ENCODE results near the gene ZFYVE26. TPM values are rescaled to one million over a fixed set of nuclear protein-coding genes. Genes with fewer than 3 reads are reported as not detected.
A peak's percentile ranks its signal among the peaks of the same experiment; 100 is the strongest.

Gene ZFYVE26
- total and polyA plus RNA-seq, 2 of the 8 experiments (the other 6 are each of a cell fraction or from before 2014, with no cell fraction given): 13.0 to 23.3 TPM

GRCh38 chr14:67733616-67734015 lies 82.8 kb downstream of the ZFYVE26 start:
- Histone ChIP-seq H3K14ac (ENCODE audit: insufficient read length) (no peak overlapping the region), H2BK12ac (ENCODE audit: low read depth, low read length) (no peak overlapping the region), H2BK5ac (ENCODE audit: low read depth, low read length) (no peak overlapping the region), H3K27ac (ENCODE audit: low read depth, low read length) (no peak overlapping the region), H4K91ac (replicated peaks; ENCODE audit: insufficient read length, low read length) (no peak overlapping the region), H2BK120ac (replicated peaks; ENCODE audit: low read depth, low read length) (no peak overlapping the region), H3K79me1 (ENCODE audit: low read depth, low read length) (no peaks in the 10 kb centered on the region), H3K4me3 (ENCODE audit: extremely low read depth in 1 of 4, insufficient read depth in 2 of 4, low read depth in 3 of 4, low read length in 4 of 4) (no peak overlapping the region), H3K23ac (ENCODE audit: insufficient read length) (no peak overlapping the region), H3K9me3 (ENCODE audit: insufficient read depth in 2 of 2, low read depth in 1 of 2, low read length in 1 of 2) (no peaks in the 10 kb centered on the region), H3K27me3 (replicated peaks in 1 of 4; ENCODE audit: control insufficient read depth in 3 of 4, extremely low read depth in 1 of 4, insufficient read depth in 3 of 4, low read length in 3 of 4) (no peaks in the 10 kb centered on the region), H3K36me3 (ENCODE audit: control insufficient read depth in 2 of 4, insufficient read depth in 4 of 4, low read length in 3 of 4) (no peaks in the 10 kb centered on the region), H3K9ac (replicated peaks in 1 of 4; ENCODE audit: extremely low read depth in 1 of 4, low read depth in 3 of 4, low read length in 3 of 4) (no peak overlapping the region), H3K4me2 (ENCODE audit: insufficient read depth in 1 of 2, low read depth in 2 of 2, low read length in 2 of 2) (no peak overlapping the region), H3K56ac (replicated peaks; ENCODE audit: insufficient read length, low read depth, low read length) (no peak overlapping the region), H3K4ac (replicated peaks; ENCODE audit: insufficient read length, low read depth, low read length) (no peak overlapping the region), H4K8ac (ENCODE audit: extremely low read depth, insufficient read depth, low read length) (peak overlapping the region; percentile 31; the same call in 1 of the 2 replicates), H3K18ac (ENCODE audit: extremely low read depth, low read length) (no peak overlapping the region), H3K23me2 (ENCODE audit: low read depth, low read length) (no peaks in the 10 kb centered on the region), H4K20me1 (replicated peaks in 1 of 2; ENCODE audit: control insufficient read depth in 1 of 2, insufficient read depth in 2 of 2, low read length in 2 of 2) (no peaks in the 10 kb centered on the region), H4K5ac (ENCODE audit: insufficient read length, low read depth, low read length) (no peak overlapping the region), H3K79me2 (ENCODE audit: control insufficient read depth in 1 of 2, insufficient read depth in 2 of 2, low read length in 2 of 2) (no peaks in the 10 kb centered on the region), H2AK5ac (ENCODE audit: low read depth, low read length) (no peak overlapping the region), H2BK20ac (ENCODE audit: low read length) (no peak overlapping the region), H3K4me1 (replicated peaks in 1 of 4; ENCODE audit: control insufficient read depth in 3 of 4, insufficient read depth in 4 of 4, low read length in 3 of 4) (peaks cover 1 to 11% (median 5%) of the 10 kb centered on the region in 4 experiments; a peak in 5 of 7 replicates), H2BK15ac (ENCODE audit: low read length) (peak overlapping the region; percentile 8; the same call in 1 of the 2 replicates), H2AFZ (ENCODE audit: low read length) (no peak overlapping the region)
- ChIA-PET POLR2A (ENCODE audit: partially characterized antibody) (interaction anchor here (1.0 kb wide), 1 partner anchor 11 kb away, joined by 3 read pairs; no protein-coding TSS in a partner anchor), CTCF (ENCODE audit: partially characterized antibody) (interaction anchor here (2.5 kb wide), 1 partner anchor 15 kb away, joined by 9 read pairs; no protein-coding TSS in a partner anchor)
- WGBS, 2 experiments (ENCODE audit: extremely low coverage in 1 of 2, insufficient coverage in 1 of 2, insufficient read length in 1 of 2, insufficient replicate concordance in 2 of 2, low coverage in 1 of 2, low lambda C conversion rate in 2 of 2, missing lambda C conversion rate in 1 of 2): 87% methylated on average over 4 of the region's 4 CpGs; no CpG with 5 or more reads in 1 of the 2 experiments
- TF ChIP-seq SAP30 (IDR thresholded peaks at IDR 0.05; ENCODE audit: insufficient read depth, insufficient replicate concordance, low read length) (no peak), RBBP5 (IDR thresholded peaks at IDR 0.05; ENCODE audit: borderline replicate concordance, low read depth, low read length) (no peak), TEAD4 (IDR thresholded peaks at IDR 0.05; ENCODE audit: low read depth, low read length) (no peak), EZH2 (IDR thresholded peaks at IDR 0.05; ENCODE audit: low read depth, low read length, severe bottlenecking) (no peak), TAF1 (IDR thresholded peaks at IDR 0.05; ENCODE audit: low read depth, low read length) (no peak), RNF2 (IDR thresholded peaks at IDR 0.05; ENCODE audit: borderline replicate concordance, low read depth, low read length, missing control alignments, poor library complexity, severe bottlenecking) (no peak), YY1 (IDR thresholded peaks at IDR 0.05; ENCODE audit: low read depth, low read length) (no peak), ATF3 (IDR thresholded peaks at IDR 0.05; ENCODE audit: insufficient read depth, low read depth, low read length) (no peak), SP2 (IDR thresholded peaks at IDR 0.05; ENCODE audit: low read length) (no peak), FOSL1 (IDR thresholded peaks at IDR 0.05; ENCODE audit: insufficient read depth, low read depth, low read length) (no peak), SIX5 (IDR thresholded peaks at IDR 0.05; ENCODE audit: low read depth, low read length) (no peak), SP4 (IDR thresholded peaks at IDR 0.05; ENCODE audit: low read length) (no peak), HDAC6 (IDR thresholded peaks at IDR 0.05; ENCODE audit: low read depth, low read length) (no peak)
- FAIRE-seq: no peak
- no peak for DNase-seq (ENCODE audit: low read depth in 1 of 2, low spot score in 2 of 2)

Measured in H1 (cell line).